SKM-1 (cell line): Measurements from ENCODE around the gene FBXL14.

Source experiments
- DNase-seq: peaks from one replicate; lab custom pipeline; 2025; ENCODE audit not compliant: unreplicated experiment; lab: John Stamatoyannopoulos, UW

The FBXL14 gene

DNA sequence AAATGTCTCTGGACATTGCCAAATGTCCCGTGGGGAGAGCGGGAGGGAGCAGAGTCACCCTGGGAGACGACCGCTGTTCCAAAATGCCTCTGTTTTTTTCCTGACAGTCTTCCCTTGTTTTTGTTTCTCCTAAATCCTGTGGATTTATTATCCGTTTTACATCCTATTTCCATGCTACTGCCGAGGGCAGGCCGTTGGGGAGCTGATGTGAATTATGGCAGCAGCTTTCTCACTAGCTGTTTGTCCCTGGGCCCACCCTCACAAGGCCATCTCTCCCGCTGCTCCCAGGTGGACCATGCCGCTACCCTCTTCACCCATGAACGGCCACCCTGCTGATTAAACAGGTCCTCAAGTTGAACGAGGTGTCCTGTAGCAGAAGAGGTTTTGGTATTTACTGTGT, 55.2 kb downstream of the FBXL14 start:
- no peak for DNase-seq

DNA sequence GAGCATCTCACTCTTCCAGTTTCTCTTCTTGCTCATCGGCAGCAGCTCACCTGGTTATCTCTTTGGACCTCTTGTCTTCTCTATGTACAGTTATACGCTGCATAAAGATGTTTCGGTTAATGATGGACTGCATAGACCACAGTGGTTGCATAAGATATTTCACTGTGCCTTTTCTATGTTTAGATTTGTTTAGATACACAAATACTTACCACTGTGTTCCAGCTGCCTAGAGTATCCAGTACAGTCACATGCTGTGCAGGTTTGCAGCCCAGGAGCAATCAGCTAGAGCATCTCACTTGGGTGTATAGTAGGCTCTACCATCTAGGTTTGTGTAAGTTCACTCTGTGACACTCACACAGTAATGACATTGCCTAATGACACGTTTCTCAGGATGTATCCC, 57.6 kb downstream of the FBXL14 start:
- DNase-seq = no peak

DNA sequence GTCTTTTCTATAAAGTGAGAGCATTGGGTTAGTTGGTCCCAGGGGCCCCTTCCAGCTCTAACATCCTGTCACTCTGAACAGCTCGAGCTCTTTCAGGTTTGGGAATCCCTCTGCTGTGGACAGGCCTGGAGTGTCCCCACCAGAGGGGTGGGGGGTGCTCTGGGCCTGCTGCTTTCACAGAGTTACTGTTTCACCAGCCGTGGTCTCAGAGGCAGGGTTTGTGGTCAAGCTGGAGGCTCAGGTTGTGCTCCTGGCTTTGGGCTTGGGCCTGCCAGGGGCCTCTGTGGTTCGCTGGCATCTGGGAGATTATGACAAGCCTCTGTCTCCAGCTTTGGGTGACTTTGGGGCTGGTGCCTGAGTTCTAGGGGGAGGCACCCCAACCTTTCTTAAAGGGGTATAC, 59.6 kb downstream of the FBXL14 start:
- no peak for DNase-seq

DNA sequence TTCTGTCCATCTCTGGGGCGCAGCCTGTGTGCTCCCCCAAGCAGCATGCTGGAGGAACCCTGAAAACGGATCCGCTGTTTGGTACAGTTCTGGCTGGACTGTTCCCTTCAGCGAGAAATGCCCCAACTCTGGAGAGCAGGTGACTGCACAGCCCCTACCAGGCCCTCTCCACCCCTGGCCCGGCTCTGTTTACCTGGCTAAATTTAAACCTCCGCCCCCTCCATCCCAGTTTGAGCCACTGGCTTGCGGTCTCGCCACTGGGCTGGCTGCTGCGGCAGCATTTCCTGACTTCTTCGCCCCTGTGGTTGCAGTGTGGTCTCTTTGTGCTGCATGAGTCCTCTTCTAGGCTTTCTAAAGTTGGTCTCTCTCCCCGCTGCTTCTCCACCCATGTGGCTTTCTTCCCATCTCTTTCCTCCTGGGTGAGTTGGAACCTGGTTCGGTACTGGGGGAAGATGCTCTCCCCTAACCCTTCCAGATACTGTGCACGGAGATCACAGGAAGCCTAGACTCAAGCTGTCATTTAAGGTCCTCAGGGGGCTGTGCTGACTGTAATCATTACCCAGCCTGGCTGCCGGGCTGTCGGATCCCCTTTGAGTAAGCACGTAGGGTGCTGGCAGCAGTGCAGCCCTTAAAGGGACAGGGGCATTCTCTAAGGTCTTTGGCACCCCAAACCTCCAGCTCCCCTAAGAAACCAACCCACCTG, 60.6 kb downstream of the FBXL14 start:
- no peak for DNase-seq

DNA sequence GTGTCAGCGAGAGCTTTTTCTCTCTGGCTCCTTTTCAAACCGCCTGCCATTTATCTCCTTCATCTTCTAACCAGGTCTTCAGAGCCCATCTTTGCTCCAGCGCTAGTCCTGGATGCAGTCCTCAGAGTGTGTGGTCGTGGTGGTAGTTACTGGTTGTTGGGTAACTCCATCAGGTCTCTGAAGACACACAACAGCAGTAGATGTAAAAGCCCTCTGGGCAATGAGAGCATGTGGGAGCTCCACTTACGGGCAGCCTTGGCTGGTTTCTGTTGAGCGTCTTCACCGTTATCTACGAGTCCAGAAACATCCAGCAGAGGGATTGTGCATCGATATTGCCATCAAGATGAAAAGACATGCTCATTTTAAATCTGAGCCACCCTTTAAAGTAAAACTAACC, 61.2 kb downstream of the FBXL14 start:
- DNase-seq = no peak

DNA sequence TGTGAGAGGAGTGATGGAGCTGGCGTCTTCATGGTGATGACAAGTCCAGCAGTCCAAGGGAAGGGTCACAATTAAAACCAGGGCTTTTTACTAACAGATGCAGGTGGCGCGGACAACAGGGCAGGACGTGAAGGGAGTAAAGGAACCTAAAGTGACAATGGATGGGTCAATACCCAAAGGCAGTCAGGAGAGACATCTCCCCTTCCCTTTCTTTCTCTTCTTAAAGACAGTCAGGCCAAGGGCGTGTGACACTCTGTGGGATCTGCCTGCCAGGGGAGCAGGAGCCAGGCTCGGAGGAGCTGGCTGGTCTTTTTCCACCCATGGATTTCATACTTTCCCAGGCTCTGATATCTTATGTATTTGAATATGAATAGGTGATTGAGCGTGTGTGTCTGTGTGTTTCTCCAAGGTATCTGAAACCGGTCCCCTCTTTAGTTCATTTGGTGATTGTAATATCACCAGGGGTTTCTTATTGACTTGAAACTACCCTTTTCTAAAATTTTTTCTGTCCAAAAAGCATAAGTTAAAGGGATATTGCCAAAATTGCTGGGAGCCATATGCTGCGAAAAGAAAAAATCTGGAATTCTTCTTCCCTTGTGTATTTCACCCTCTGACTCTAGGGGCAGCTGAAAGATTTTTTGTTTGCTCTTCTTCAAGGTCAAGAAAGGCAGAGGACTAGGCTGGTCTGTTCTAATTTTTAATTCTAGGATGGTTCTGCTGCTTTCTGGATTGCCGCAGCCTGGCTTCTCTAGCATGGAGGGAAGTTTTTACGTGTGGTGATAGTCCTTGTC, 61.8 kb downstream of the FBXL14 start:
- no peak for DNase-seq

DNA sequence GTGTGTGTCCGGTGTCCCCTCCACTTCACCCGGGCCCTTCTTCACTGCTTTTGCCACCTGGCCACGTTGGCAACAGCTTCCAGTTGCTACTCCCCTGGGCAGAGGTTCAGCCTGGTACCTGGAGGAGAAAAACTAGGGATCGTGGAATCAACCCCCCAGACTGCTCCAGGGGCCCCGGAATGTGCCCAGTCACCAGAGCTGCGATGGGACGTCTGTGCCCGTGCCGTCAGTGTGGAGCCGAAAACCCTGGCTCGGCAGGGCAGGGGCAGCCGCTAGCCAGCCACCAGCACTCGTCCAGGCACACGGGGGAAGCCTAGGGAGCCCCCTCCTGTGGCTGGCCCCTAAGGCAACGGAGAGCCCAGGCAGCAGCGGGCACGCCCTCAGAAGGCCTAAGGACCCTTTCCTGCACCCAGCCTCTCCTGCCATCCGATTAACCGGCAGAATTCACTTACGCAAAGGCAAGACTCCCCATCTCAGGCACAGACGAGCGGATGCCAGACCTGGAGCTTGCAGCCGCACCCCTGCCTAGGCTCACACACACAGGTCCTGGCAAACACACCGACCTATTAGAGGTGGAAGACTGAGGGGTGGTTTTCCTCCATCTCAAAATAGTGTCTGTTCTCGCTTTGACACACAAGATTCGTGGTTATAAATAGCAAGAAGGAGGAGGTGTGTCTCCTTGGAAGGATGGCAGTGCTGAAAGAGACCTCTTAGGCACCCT, 62.6 kb downstream of the FBXL14 start:
- no peak for DNase-seq

DNA sequence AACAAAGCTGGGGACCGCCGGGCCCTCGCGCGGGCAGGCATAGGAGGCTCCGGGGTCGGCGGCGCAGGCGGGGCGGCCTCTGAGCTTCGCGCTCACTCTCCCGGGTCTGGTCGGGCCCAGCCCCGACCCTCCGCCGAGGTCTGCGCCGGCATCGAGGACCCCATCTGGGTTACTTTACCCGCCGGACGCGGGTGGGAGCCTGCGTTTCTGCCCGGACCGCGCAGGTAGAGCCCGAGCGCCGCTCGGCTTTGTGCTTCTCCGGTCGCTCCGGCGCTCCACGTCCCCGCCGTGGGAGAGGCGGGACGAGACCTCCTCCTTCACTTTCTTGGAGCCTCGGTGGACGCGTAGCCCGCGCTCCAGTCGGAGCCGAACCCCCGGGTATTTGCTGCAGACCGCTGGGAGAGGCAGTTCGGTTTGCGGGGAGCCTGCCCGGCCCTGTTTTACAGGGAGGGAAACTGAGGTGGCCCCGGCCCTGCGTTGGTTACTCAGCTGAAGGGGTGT, 63.2 kb downstream of the FBXL14 start:
- DNase-seq = no peak

DNA sequence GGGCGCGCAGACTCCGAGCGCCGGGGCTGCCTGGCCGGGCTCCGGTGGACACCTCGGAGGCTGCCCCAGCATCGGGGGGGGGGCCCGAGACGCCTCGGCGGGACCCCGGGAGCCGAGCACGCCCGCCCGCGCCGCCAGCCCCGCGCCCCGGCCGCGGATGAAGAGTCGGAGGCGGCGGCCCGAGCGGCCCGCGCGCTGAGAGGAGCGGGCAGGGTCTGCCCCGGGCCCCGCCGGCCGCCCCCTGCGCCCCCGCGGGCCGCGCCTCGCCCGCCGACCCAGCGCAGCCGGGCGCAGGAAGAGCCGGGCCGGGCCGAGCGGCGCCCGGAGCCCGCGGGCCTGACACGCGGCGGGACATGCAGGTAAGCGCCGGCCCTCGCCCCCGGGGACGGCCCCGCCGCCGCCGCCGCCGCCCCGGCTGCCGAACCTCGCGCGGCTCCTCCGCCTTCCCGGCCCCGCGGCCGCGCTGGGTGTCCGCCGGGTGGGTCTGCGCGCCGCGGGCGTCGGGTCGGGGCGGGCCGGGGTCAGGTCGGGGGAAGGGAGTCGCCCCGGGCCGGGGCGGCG, 63.7 kb downstream of the FBXL14 start:
- no peak for DNase-seq

DNA sequence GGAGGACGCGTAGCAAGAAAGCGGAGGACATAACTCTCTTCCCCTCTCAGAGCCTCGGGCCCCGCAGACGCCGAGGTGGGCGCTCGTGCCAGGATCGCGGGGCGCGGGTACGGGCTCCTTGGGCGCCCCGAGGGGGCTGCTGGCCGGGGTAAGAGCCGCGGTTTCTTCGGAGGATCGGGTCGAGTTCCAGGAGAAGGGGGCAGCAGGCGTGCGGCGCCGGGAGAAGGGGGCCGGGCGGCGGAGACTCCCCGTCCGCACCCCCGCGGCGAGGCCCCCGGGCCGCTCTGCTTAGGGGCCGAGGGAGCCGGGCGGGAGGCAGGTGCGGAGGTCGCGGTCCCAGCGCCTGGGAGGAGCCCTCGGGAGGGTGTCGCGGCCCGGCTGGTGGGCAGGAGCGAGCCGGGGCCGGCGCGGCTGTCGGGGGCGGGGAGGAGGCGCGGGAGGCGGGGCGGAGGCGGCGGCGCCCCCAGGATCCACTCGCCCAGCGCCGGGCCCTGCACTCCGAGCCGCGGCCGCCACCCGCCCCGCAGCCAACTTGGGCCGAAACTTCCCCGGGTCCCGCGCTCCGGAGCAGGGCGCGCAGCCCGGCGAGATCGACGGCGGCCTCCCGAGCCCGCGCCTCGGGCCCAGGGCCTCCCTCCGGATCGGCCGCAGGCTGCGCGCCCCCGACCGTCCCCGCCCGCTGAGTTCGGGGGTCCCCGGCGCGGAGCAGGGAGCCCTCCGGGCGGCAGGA, 64.4 kb downstream of the FBXL14 start:
- no peak for DNase-seq

DNA sequence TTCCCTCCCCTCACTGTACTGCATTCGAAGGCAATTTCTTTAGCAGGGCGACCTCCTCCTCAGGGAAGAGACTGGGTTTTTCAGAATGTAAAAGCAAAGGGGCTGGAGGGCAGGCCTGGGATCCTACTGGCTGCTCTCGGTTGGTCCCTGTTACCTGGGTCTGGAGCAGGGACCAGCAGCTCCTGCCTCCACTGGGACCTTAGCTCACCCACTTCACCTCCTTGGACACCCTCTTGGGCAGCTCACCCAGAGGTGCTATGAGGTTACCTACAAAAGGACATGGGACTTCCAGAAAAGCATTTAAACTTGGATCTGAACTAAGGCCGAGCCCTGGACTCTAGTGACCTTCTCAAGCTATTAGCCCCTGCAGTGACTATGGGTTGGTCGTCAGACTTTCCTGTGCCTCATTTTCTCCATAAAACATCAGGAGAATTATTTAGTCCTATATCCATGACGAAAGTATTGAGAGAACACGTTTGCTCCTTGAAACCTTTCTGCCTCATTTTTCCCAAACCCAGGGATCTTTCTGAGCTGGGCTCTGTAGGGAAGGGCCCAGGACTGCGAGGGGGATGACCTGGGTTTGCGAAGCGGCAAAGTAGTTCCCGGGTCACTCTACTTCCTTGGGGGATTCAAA, 65.0 kb downstream of the FBXL14 start:
- no peak for DNase-seq

DNA sequence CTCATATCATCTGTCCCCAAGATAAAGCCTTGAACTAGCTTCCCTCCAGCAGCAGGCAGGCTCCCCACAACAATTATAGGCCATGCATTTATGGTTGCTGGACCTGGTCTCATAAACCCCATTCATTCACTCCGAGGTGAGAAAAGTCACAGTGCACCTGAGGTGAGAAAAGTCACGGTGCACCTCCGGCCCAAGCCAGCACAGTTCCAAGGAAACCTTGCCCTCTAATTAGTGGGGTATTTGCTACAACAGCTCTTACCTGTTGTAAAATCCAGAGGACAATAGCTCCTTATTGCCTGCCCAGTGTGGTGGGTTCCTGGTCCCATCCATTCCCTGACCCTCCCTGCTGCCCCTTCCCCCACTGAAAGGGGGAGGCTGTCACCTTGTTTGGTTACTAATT, 65.6 kb downstream of the FBXL14 start:
- DNase-seq = no peak

DNA sequence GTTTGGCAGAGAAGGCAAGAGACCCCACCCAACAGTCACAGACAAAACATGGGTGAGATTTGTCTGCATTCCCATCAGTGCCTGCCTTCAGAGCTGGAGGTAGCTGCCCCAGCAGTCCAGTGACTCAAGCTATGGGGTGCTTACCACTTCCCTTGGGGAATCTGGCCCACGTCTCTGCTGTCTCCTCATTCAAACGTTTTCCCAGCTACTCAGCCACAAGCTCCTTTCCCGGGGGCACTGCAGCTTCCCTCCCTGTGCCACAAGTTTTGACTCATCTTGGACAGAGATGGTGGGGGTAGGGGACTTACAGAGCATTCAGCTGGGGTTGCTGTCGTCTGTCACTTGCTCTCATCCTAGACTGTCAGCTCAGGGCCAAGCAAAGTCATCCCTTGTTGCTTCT, 66.6 kb downstream of the FBXL14 start:
- no peak for DNase-seq

DNA sequence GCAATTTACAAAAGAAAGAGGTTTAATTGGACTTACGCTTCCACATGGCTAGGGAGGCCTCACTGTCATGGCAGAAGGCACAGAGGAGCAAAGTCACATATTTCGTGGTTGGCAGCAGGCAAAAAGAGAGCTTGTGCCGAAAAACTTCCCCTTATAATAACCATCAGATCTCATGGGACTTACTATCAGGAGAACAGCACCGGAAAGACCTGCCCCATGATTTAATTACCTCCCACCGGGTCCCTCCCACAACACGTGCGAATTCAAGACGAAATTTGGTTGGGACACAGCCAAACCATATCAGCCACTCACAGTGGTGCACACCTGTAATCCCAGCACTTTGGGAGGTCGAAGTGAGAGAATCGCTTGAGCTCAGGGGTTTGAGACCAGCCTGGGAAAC, 68.5 kb downstream of the FBXL14 start:
- DNase-seq = no peak

DNA sequence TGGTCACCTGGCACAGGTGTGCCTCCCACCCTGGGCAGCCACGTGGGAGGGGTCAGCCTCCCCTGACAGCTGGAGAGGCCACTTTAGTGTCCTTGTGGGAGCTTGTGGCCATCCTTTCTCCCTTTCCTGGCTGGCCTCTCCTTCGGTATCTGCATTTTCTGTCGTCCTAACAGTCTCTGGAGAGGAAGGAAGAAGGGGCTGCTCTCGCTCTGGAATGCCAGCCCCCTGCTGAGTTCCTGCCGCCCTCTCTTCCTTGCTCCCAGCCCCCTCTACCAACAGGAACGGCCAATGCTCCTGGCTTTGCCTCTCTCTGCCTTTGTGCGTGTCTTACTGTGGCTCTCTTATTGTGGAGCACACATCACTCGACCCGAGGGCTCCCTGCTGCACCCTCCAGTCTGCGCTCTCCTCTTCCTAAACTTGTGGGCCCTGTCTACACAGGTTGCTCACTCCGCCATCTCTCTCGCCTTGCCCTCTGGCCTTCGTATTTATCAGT, 70.8 kb downstream of the FBXL14 start:
- DNase-seq = no peak

DNA sequence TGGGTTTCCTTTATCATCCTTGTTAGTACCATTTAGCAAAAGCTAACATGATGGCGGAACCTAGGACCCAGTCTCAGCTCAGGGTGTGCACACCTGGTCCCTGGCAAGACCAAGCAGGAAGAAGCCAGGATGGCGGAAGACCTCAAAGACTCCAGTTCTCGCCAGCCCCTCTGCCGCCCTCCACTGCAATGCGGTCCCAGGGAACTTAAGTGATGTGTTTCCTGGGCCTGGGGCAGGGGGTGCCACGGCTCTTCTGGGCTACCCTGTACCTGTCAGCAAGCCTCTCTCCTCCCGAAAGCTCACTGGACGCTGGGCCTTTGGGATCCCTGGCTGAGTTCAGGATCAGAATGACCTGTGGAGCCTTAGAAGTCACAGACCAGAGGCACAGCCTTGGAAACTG, 71.3 kb downstream of the FBXL14 start:
- DNase-seq = no peak

DNA sequence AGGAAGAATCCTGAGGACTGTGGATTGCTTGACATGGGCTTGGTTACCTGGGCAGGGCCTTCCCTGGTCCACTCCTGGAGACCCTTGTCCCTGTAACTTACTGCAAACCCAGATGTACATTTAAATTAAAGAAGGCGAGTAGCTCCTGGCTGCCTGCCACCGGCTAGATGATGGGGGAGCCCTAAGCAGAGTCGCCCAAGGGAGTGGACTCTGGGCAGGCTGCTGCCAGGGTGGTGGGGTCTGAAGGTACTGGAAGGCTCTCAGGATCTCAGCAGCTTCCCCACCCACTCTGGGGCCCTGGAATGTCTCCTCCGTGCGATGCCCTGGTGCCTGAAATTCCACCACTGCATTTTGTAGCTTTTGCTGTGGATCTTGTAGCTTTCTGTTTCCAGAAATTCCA, 74.7 kb downstream of the FBXL14 start:
- no peak for DNase-seq

DNA sequence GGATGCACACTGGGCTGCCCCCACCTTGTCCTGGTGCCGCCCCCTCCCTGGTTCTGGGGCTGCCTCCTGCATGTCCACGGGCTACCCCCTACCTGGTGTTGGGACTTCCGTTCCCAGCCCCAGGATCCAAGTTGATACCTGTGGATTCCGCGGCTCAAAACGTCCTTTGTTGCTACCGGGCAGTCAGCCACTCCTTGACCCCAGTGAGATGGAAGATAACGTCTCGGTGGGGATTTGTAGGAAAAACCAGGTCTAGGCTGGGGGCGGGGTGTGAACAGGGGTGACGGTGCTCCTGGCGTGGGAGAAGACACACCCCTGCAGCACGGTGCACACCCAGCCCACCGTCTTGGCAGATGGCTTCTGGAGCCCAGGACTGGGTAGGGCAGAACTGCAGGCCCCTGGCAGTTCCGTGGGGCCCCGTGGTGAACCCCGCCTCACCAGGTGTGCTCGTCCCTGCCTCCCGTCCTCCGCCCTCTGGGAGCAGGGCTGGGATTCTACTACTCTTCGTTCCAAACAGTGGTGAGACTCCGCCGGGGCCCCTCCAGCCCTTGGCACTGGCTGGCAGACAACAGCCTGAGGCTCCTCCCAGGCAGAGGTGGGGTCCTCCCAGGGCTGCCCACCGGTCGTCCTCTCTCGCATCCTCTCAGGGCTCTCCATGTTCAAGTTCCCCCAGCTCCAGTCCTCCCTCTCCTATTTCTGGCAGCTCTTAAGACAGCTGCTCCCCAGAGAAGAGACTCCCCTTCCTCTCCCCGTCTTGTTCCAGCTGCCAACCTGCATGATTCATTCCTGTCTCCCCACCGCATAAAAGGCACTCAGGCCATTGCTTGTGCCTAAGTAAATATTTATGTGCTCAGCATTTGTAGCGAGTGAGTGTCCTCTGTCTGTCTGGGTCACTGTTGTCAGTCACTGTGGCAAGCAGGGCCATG, 75.5 kb downstream of the FBXL14 start:
- no peak for DNase-seq
